ENCODE data around the gene NDUFAF8. TPM values are rescaled to one million over a fixed set of nuclear protein-coding genes. Genes with fewer than 3 reads are reported as not detected.

NDUFAF8 gene
- total RNA-seq, 6 experiments from 2014 or later = 15.7 to 35.9 (median 23.3) TPM

DNA sequence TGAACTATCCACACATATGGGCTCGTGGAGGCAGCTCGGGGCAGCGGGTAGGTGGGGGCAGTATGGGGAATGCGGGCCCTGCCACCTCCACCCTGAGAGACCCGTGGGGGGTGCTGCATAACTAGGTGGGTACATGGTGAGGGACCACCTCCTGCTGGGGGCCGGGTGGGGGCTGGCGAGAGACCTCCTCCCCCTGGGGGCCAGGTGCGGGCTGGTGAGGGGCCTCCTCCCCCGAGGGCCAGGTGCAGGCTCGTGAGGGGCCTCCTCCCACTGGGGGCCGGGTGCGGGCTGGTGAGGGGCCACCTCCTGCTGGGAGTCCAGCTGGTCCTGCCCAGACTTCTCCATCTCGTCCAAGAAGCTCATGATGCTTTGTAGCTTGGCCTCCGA is 41.7 kb upstream of the NDUFAF8 start:
- H3K9me3 ChIP-seq = no peaks in the 10 kb centered on the region
- TF ChIP-seq, protein P1, sequence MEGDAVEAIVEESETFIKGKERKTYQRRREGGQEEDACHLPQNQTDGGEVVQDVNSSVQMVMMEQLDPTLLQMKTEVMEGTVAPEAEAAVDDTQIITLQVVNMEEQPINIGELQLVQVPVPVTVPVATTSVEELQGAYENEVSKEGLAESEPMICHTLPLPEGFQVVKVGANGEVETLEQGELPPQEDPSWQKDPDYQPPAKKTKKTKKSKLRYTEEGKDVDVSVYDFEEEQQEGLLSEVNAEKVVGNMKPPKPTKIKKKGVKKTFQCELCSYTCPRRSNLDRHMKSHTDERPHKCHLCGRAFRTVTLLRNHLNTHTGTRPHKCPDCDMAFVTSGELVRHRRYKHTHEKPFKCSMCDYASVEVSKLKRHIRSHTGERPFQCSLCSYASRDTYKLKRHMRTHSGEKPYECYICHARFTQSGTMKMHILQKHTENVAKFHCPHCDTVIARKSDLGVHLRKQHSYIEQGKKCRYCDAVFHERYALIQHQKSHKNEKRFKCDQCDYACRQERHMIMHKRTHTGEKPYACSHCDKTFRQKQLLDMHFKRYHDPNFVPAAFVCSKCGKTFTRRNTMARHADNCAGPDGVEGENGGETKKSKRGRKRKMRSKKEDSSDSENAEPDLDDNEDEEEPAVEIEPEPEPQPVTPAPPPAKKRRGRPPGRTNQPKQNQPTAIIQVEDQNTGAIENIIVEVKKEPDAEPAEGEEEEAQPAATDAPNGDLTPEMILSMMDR (IDR thresholded peaks at IDR 0.05) = no peak
- no peak for TF ChIP-seq POLR2A (IDR thresholded peaks at IDR 0.05)
- ATAC-seq = no peak
- intact Hi-C loops (cut with DNase I) = loop anchor here in 1 of 2 donors (10.0 kb wide), 1 partner anchor 53 kb away; no protein-coding TSS in a partner anchor
- no peaks in the 10 kb centered on the region for H3K36me3 ChIP-seq
- DNase-seq = no peak
- no peak overlapping the region for H3K4me3 ChIP-seq
- no peak overlapping the region for H3K27ac ChIP-seq
- 100% methylated on average over 1 of the region's 14 CpGs for WGBS (ENCODE audit: insufficient coverage, low coverage, low lambda C conversion rate, missing lambda C conversion rate)
- no peaks in the 10 kb centered on the region for H3K4me1 ChIP-seq
- no peaks in the 10 kb centered on the region for H3K27me3 ChIP-seq

DNA sequence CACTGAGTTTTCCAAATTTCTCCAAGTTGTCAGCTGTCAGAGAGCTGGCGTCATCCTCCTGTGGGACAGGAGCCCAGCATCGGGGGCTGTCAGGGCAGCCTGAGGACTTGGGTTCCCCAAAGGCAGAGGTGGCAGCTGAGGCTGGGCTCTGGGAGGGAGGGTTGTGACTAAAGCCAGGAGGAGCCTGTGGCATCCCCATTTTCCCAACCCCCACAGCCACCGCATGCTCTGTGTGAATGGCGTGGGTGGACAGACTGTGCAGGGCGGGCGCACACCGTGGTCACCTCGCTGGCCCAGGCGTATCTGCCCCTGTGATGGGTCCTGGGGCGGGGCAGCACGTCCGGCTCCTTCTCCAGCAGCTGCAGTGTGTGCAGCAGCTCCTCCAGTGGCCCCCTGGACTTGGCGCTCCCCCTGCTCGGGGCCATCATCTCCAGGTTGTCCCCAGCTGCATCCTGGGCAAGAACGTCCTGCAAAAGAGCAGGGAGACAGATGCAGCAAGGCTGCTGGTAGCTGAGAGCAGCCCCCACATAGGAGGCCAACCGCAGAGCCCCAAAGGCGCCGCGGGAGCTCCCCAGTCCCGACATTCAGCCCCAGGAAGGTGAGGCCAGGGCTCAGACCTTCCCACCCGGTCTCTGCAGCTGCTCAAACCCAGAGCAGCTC is 41.2 kb upstream of the NDUFAF8 start:
- Histone ChIP-seq H3K27me3 (no peaks in the 10 kb centered on the region), H3K36me3 (no peaks in the 10 kb centered on the region), H3K9me3 (no peaks in the 10 kb centered on the region), H3K4me3 (no peak overlapping the region), H3K27ac (no peak overlapping the region), H3K4me1 (no peaks in the 10 kb centered on the region)
- DNase-seq (no peak), ATAC-seq (no peak)
- TF ChIP-seq, protein P1 (IDR thresholded peaks at IDR 0.05) = no peak
- TF ChIP-seq POLR2A (IDR thresholded peaks at IDR 0.05) = no peak
- intact Hi-C loops (cut with DNase I) = loop anchor here in 1 of 2 donors (10.0 kb wide), 1 partner anchor 53 kb away; no protein-coding TSS in a partner anchor
- 80% methylated on average over 1 of the region's 21 CpGs for WGBS (ENCODE audit: insufficient coverage, low coverage, low lambda C conversion rate, missing lambda C conversion rate)

DNA sequence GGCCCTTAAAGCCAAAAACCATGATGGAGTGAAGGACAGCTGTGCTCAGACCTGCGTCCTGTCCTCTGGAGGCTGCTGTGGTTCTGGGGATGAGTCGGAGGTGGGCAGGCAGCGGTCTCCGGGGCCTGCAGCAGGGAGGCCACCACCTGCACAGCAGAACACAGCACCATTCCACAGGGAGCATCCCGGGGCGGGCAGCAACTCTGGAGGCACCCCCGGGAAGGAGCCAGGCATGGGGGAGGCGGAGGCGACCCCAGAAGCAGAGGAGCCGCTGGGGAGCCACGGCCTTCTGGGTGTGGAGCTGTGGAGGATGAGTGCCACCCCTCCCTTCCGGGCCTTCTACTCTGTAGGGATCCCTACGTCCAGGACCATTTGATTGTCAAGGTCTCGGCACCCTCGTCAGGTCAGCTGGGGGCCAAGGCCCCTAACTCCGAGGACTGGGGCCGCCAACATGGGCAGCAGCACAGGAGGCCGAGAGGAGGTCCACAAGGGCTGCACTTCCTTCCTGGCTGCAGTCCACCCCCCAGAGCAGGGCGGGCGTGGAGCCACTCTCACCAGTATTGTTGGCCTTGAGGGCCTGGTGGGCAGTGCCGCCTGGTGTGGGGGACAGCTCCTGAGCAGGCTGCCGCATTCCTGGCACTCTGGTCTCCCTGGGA is 40.2 kb upstream of the NDUFAF8 start:
- Histone ChIP-seq H3K27ac (no peak overlapping the region), H3K9me3 (no peaks in the 10 kb centered on the region), H3K27me3 (no peaks in the 10 kb centered on the region), H3K36me3 (no peaks in the 10 kb centered on the region), H3K4me1 (no peaks in the 10 kb centered on the region), H3K4me3 (no peak overlapping the region)
- DNase-seq (no peak), ATAC-seq (no peak)
- no peak for TF ChIP-seq POLR2A (IDR thresholded peaks at IDR 0.05)
- TF ChIP-seq, protein P1 (IDR thresholded peaks at IDR 0.05) = no peak
- intact Hi-C loops (cut with DNase I) = loop anchor here in 1 of 2 donors (10.0 kb wide), 1 partner anchor 54 kb away; no protein-coding TSS in a partner anchor
- WGBS (ENCODE audit: insufficient coverage, low coverage, low lambda C conversion rate, missing lambda C conversion rate) = 87% methylated on average over 4 of the region's 22 CpGs

DNA sequence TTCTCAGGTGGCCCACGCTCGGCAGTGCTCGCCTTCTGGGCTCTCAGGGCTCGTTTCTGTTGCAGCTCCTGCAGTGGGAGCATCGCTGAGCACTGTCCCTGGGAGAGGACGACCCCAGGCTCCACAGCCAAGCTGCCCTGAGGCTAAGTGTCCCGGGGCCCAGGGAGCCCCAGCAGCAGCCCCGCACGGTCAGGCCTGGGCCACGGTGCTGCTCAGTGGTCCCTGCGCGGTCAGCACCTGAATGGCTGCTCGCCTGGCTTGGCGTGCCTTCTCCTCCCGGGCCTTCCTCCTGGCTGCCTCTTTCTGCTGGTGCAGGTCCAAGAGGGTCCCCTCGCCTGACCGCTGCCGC is 39.7 kb upstream of the NDUFAF8 start:
- TF ChIP-seq, protein P1 (IDR thresholded peaks at IDR 0.05) = no peak
- TF ChIP-seq POLR2A (IDR thresholded peaks at IDR 0.05) = no peak
- 90% methylated on average over 2 of the region's 18 CpGs for WGBS (ENCODE audit: insufficient coverage, low coverage, low lambda C conversion rate, missing lambda C conversion rate)
- Histone ChIP-seq H3K4me1 (no peaks in the 10 kb centered on the region), H3K4me3 (no peak overlapping the region), H3K9me3 (no peaks in the 10 kb centered on the region), H3K36me3 (no peaks in the 10 kb centered on the region), H3K27ac (no peak overlapping the region), H3K27me3 (no peaks in the 10 kb centered on the region)
- ATAC-seq (no peak), DNase-seq (no peak)
- intact Hi-C loops (cut with DNase I) = loop anchor here in 1 of 2 donors (10.0 kb wide), 1 partner anchor 55 kb away; no protein-coding TSS in a partner anchor
